ENCODE measurements around the gene SPTBN1. TPM values are rescaled to one million over a fixed set of nuclear protein-coding genes. Genes with fewer than 3 reads are reported as not detected.
A peak's percentile ranks its signal among the peaks of the same experiment; 100 is the strongest.

SPTBN1 gene
- total and polyA plus RNA-seq, 2 of the 13 experiments (the other 11 are each of a cell fraction or from before 2014, with no cell fraction given) = 123 to 299 TPM

GRCh38 chr2:54456362-54456611 is 160 bp downstream of the SPTBN1 start (continued):
- TF ChIP-seq HNF4G (IDR thresholded peaks at IDR 0.05; ENCODE audit: borderline replicate concordance, low read depth, low read length) = no peak
- TF ChIP-seq HNF4G (CRISPR knock-in tag; IDR thresholded peaks at IDR 0.05; ENCODE audit: borderline replicate concordance, low read depth) = no peak
- TF ChIP-seq, protein P1, sequence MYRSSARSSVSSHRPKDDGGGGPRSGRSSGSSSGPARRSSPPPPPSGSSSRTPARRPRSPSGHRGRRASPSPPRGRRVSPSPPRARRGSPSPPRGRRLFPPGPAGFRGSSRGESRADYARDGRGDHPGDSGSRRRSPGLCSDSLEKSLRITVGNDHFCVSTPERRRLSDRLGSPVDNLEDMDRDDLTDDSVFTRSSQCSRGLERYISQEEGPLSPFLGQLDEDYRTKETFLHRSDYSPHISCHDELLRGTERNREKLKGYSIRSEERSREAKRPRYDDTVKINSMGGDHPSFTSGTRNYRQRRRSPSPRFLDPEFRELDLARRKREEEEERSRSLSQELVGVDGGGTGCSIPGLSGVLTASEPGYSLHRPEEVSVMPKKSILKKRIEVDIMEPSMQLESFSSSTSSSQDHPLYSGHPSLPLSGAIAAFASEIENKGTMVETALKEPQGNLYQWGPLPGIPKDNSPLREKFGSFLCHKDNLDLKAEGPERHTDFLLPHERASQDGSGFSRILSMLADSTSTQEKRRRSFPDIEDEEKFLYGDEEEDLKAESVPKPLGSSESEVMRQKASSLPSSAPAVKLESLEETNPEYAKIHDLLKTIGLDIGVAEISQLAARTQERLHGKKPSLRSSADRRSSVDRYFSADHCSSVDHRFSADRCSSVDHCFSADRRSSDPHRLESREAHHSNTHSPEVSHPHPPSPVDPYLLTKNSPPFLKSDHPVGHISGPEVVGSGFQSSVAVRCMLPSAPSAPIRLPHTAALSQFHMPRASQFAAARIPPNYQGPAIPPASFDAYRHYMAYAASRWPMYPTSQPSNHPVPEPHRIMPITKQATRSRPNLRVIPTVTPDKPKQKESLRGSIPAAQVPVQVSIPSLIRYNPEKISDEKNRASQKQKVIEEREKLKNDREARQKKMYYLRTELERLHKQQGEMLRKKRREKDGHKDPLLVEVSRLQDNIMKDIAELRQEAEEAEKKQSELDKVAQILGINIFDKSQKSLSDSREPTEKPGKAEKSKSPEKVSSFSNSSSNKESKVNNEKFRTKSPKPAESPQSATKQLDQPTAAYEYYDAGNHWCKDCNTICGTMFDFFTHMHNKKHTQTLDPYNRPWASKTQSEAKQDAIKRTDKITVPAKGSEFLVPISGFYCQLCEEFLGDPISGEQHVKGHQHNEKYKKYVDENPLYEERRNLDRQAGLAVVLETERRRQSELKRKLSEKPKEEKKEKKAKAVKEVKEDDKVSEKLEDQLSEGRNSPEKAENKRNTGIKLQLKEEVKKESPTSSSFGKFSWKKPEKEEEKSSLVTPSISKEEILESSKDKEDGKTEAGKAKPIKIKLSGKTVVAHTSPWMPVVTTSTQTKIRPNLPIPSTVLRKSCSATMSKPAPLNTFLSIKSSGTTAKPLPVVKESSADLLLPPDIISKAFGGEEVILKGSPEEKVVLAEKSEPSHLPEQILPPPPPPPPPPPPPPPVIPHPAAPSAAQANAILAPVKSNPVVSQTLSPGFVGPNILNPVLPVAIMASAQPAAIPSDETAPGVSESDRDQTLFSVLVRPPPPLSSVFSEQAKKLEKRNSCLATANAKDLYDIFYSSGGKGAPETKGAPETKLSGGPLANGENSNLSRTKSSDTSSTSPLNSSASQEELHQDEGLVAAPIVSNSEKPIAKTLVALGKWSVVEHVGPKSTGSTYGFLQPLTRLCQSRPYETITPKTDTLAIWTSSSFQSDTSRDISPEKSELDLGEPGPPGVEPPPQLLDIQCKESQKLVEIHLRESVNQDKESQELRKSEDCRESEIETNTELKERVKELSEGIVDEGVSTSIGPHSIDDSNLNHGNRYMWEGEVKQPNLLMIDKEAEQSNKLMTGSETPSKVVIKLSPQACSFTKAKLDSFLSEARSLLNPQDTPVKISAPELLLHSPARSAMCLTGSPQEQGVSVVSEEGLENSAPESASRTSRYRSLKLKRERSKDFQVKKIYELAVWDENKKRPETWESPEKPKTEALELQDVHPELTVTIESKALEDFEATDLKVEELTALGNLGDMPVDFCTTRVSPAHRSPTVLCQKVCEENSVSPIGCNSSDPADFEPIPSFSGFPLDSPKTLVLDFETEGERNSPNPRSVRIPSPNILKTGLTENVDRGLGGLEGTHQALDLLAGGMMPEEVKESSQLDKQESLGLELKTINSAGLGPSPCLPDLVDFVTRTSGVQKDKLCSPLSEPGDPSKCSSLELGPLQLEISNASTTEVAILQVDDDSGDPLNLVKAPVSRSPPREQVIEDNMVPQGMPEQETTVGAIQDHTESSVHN (CRISPR knock-in tag; IDR thresholded peaks at IDR 0.05) = no peak
- TF ChIP-seq ZNF263 (CRISPR knock-in tag; IDR thresholded peaks at IDR 0.05) = no peak
- no peak for TF ChIP-seq ELK4 (CRISPR knock-in tag; IDR thresholded peaks at IDR 0.05; ENCODE audit: borderline replicate concordance)
- TF ChIP-seq ATF7-NPFF (CRISPR knock-in tag; IDR thresholded peaks at IDR 0.05; ENCODE audit: low read depth) = 0 out of 2 replicates have a peak, but pooled peaks have one; percentile 5
- TF ChIP-seq, protein P2, sequence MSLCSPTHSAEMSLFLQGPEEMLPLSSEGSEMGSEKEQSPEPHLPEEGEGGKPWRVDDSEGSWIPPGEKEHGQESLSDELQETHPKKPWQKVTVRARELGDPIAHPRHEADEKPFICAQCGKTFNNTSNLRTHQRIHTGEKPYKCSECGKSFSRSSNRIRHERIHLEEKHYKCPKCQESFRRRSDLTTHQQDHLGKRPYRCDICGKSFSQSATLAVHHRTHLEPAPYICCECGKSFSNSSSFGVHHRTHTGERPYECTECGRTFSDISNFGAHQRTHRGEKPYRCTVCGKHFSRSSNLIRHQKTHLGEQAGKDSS (CRISPR knock-in tag; IDR thresholded peaks at IDR 0.05; ENCODE audit: borderline replicate concordance, low read depth) = 0 out of 2 replicates have a peak, but pooled peaks have one; percentile 39
- TF ChIP-seq SRSF1 (optimal IDR thresholded peaks at IDR 0.05; ENCODE audit: low read depth, low read length) = no peak
- TF ChIP-seq HCFC1 (IDR thresholded peaks at IDR 0.05; ENCODE audit: low read depth, low read length) = 0 out of 2 replicates have a peak, but pooled peaks have one; percentile 2
- peak; percentile 67; the same call in 1 of the 2 replicates for TF ChIP-seq SAP130 (CRISPR knock-in tag; IDR thresholded peaks at IDR 0.05; ENCODE audit: low read depth)
- TF ChIP-seq ARID4A (CRISPR knock-in tag; IDR thresholded peaks at IDR 0.05; ENCODE audit: borderline replicate concordance) = peak; percentile 57; the same call in 1 of the 2 replicates
- TF ChIP-seq KLF11 (CRISPR knock-in tag; IDR thresholded peaks at IDR 0.05) = no peak
- no peak for TF ChIP-seq JUNB (CRISPR knock-in tag; IDR thresholded peaks at IDR 0.05; ENCODE audit: borderline replicate concordance)
- TF ChIP-seq ZFP36L1 (CRISPR knock-in tag; IDR thresholded peaks at IDR 0.05) = no peak
- TF ChIP-seq ZNF121 (CRISPR knock-in tag; IDR thresholded peaks at IDR 0.05) = no peak
- no peak for TF ChIP-seq THAP11 (CRISPR knock-in tag; IDR thresholded peaks at IDR 0.05)
- TF ChIP-seq SALL2 (CRISPR knock-in tag; IDR thresholded peaks at IDR 0.05) = no peak
